Right kidney (tissue), 1 donor: ENCODE data around the gene GPR18.
"Not testable (repeated sequence)": the region's sequence is repeated elsewhere in the genome, so short reads cannot be mapped to it uniquely, and the experiment has no call there.

ENCODE experiments used
- DNase-seq: peaks from one replicate; pipeline ENCODE4 v3.0.0-alpha.2; 2016

GPR18 gene

DNA sequence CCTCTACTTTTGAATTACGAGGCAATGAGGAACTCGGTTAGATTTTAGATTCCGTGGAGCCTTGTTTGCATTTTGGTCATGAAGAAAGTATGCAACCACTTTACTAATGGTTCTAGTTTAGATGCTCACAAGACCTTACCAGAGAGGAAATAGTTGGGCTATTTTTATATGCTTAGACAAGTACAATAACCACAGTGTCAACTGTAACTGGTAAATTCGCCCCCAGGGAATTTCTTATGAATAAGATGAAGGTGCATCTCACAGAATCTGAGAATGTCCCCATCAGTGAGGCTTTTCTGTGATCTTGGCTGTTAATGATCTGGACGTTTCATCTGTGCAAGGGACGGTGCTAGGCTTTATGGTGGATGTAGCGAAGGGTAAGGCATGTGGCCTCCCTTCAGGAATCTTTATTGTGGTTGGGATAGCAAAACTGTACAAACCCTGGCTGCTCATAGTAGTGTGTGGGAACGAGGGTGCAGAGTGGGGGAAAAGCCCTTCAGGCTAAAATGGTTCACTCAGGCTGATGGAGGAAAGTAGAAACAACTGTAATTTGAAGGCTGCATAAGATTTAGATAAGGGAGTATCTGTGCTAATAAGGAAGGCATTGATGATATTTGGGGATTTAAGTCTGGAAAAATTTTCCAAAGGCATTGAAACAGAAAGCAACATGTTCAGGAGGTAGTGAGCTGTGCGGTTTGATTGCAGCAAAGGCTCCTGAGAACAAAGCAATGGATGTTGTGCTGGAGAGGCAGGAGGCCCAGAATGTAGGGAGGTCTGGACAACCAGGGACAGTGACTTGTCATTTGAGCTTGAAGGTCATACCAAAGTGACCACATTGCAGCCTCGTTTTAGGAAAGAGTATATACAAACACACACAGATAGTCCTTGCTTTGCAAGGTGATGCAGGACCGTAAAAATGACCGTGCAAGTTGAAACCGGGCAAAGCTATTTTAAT is 29.2 kb downstream of the GPR18 start:
- peak; percentile 14 for DNase-seq

DNA sequence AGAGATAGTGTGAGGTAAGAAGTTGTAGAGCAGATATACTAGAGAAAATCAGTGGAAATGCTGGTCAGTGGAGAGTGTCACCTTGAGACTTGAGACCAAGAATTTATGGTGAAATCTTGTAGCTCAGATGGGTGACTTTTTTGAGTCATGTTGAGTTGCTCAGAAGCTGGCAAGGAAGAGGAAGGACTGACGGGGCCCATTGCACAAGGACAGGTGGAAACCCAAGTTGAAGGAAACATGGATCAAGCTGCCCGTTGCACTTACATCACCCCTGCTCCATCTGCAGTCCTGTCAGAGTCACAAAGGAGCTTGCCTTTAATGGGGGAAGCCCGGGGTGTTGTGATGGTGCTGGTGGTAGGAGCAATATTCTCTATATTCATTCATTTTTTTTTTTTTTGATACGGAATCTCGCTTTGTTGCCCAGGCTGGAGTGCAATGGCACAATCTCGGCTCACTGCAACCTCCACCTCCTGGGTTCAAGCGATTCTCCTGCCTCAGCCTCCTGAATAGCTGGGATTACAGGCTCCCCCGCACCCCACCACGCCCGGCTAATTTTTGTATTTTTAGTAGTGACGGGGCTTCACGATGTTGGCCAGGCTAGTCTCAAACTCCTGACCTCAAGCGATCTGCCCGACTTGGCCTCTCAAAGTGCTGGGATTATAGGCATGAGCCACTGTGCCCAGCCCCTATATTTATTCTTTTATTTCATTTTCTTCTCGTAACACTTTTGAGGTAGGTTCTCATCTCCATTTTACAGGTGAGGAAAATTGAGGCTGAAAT is 30.1 kb downstream of the GPR18 start:
- DNase-seq: no peak

DNA sequence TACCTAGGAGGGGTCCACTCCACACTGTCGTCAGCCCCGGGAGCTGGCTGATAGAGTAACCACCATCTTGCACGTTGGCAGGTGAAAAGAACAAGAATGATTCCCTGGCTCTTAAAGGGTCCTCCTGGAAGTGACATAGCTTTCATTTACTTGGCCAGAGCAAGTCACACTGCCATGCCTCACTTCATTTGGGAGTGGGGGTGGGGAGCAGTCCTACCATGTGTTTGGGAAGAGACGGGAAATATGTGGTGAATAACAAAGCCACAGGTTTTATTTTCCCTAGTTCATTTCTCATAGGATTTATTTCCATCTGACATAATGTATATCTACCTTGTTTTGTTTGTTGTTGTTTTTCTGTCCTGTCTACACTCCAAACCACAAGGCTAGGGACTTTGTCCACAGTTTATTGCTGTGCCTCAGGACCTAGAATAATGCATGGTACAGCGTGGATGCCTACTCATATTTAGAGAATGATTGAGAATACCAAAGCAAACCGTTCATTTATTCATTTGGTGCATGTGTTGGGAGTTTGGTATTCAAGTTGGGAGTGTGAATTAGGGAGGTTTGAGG is 30.8 kb downstream of the GPR18 start:
- DNase-seq: no peak

DNA sequence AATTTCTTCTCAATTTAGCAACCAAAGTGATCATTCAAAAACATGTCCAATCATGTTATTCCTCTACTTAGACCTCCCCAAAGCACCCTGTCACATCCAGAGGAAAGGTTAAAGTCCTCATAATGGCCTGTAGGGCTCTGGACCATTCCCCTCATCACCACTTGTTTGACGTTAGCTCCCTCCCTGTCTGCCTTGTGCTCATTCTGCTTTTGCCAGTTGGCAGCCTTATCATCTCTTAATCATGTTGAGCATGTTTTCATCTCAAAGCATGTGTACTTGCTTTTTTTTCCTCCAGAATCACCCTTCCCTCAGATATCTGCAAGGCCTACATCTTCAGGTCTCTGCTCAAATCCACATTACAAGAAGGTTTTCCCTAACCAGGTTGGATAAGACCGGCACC is 31.7 kb downstream of the GPR18 start:
- DNase-seq: no peak

GRCh38 chr13:99225078-99225477 is 33.1 kb downstream of the GPR18 start:
- DNase-seq: no peak

- DNase-seq: no peak
Measured at GRCh38 chr13:99224021-99224420, 34.2 kb downstream of the GPR18 start.

DNA sequence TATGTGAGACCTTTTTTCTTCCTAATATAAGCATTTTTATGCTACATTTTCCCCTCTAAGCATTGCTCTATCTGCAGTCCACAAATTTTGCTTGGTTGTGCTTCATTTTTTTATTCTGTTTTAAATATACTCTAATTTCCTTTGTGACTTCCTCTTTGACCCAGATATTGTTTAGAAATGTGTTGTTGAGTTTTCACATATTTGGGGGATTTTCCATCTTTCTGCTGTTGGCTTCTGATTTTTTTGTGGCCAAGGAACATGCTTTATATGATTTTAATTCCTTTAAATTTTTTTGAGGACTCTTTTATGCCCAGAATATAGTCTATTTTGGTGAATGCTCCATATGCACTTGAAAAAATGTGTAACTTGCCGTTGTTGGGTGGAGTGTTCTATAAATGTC is 34.6 kb downstream of the GPR18 start:
- DNase-seq: no peak

DNA sequence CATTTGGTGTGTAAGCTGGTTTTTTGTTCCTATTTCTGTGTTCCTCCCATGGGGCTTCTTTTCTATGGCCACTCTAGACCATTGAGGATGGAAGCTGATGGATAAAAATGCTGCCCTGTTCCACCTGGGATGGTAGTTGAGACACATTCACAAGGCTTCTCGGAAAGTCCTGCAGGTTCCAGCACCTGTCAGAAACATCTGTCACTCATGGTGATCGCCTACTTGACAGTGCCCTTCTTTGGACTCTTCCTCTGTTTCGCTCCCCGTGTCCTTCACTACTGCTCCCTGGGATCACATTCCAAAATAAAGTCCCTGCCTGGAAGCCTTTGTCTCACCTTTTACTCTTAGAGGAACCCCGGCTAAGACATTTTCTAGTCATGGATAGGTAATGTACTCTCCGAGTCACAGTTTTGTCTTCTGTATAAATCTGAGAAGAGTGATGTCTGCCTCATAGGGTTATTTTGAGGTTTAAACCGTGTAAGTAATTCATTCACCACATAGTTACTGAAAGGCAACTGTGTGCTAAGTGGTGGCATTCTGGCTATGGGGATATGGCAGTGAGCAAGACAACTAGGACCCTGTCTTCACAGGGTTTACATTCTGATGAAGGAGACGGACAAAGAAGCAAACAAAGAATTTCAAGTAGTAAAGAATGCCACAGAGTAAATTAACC is 36.5 kb downstream of the GPR18 start:
- DNase-seq: no peak

DNA sequence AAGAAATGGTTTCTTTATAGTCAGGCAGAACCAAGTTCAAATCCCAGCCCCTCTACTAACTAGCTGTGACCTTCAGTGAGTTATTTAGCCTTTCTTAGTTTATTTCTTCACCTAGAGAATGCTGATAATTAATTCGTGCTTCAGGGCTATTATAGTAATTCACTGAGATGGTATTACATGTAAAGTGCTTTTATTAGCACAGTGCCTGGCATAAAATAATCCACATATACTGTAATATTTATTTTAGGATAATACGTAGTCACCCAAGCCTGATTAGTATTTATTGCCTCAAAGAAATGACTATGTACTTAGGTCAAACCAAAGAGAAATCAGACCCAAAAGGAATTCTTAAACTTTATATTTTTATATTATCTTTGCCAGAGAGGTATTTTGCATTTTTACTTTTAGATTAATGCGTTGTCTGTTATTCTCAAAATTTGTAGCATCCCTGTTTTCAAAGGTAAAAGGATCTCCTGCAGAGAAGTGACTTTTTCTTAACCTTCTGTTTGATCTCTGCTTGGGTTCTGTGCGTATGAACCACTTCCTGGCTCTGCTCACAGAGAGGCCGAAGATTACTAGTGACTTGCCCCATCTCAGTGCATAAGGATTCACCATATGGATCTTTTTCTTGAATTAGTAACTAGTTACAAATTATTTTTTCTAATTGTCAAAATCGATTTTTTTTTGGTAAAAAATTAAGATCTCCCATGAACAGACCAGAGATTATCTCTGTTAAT is 37.8 kb downstream of the GPR18 start:
- DNase-seq: no peak

GRCh38 chr13:99218969-99219368 is 39.2 kb downstream of the GPR18 start:
- no peak for DNase-seq

GRCh38 chr13:99218545-99218944 is 39.6 kb downstream of the GPR18 start:
- DNase-seq: no peak

GRCh38 chr13:99218126-99218525 is 40.1 kb downstream of the GPR18 start:
- no peak for DNase-seq

DNA sequence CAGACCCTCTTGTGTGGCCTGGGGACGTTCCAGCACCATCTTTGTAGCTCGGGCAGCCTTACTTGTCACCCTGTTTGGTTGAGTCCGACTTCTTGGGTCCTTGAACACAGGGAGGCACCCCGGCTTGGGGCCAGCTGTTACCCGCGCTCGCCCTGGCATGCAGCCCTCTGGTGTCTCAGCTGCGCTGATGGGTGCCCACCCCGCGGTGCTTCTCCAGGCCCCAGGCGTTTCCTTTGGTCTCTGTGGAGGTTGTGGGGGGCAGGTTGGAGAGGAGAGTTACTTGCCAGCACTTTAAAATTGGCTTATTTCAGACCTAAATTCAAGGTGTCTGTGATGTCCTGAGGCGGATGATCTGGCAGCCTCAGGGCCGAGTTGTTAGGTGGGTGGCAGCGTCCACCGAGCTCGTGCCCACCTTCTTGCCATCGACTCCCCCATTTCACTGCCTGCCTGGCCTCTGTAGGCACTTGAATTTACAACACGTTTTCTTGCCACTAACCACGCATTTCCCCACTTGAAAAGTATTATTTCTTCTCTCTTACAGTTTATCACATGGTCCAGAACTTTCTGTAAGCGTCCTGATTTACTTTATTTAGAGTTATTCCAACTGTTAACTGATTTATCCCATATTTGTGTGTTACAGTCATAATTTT is 40.6 kb downstream of the GPR18 start:
- DNase-seq: no peak

- no peak for DNase-seq
Measured at GRCh38 chr13:99215184-99215830, 42.9 kb downstream of the GPR18 start.

- no peak for DNase-seq
Measured at GRCh38 chr13:99214731-99215130, 43.4 kb downstream of the GPR18 start.

DNA sequence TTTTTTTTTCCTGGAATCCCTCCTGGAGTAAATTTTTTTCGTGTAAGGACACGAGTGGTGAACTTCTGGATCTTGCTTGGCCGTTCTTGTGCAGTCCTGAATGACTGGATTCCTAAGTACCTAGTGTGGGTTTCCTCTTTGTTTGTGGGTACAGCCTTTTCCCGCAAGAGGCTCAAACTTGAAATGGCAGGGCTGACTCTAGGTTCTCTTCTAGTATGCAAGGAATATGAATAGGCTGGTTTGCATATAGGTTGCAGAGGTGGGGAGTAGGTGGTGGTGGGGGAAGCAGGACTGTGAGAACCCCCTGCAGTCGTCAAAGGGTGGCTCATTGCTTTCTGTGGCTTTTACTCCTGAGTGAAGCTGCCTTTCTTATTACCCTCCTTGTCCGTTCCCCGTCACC is 43.9 kb downstream of the GPR18 start:
- DNase-seq: no peak

- no peak for DNase-seq
Measured at GRCh38 chr13:99211421-99212035, 46.7 kb downstream of the GPR18 start.

DNA sequence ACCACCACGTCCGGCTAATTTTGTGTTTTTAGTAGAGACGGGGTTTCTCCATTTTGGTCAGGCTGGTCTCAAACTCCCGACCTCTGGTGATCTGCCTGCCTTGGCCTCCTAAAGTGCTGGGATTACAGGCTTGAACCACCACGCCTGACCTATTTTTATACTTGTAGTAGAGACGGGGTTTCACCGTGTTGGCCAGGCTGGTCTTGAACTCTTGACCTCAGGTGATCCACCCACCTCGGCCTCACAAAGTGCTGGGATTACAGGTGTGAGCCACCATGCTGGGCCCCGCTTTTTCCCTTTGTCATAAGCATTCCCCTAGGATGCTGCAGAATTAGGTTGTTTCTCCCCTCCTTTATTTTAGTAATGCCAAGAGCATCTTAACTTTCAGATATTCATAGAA is 47.6 kb downstream of the GPR18 start:
- not testable (repeated sequence) for DNase-seq

DNA sequence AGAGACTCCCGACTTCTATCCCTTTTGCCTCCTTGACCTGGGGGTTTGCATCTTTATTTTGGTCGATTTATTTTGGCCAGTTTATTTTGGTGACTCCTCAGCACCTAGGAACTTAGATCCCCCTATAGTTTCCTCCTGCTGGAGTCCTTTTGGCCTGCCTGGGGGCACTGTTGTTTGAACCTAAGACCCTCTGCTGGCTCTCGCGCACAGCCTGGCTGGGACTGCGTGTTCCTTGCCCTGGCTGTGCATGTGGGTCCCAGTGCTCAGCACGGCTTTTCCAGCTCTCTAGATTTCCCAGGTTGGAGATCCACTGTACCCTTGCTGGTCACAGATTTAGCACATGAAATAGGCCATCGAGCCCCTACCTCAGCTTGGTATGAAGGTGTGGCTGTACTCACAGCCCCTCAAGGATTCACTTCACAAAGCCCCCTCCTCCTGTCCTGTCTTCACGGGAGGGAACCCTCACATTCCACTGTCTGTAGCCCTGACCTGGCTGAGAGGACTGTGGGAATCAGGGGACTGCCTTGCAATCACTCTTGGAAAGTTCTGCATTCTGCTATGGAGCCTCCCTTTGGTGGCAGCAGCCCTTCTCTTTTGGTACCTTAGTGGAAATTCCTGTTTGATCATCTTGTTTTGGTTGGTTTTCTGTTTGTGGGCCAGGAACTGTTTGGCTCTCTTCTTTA is 49.2 kb downstream of the GPR18 start:
- no peak for DNase-seq

DNA sequence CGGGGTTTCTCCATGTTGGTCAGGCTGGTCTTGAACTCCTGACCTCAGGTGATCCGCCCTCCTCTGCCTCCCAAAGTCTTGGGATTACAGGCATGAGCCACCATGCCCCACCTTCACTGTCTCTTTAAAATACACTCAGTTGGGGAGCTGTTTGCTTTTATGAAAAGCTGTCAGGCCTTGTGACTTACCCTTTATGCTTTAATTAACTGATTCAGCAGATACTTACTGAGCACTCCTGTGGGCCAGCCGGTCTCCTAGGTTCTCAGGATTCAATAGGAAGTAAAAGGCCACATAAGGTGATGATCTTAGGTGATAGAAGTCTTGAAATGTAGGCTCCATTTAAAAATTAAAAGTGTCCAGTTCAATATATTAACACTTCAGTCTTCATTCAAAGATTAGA is 50.0 kb downstream of the GPR18 start:
- DNase-seq: no peak
